D721Med (cell line): ENCODE results near the gene GAB2.

Source experiments
- DNase-seq: peaks from one replicate; pipeline ENCODE4 v3.0.0; 2011; ENCODE audit warnings: low spot score; ENCODE audit not compliant: insufficient read length
- FAIRE-seq: peaks from 2 replicates; lab custom pipeline; 2011; peaks lifted over from hg19 to GRCh38; lab: Jason Lieb, UNC
- CTCF ChIP-seq: IDR thresholded peaks from 2 replicates; pipeline ENCODE4 v1.5.1; 2012; ENCODE audit warnings: mild to moderate bottlenecking, control low read depth; ENCODE audit not compliant: insufficient read depth; ENCODE audit errors: missing control alignments

Gene GAB2

DNA sequence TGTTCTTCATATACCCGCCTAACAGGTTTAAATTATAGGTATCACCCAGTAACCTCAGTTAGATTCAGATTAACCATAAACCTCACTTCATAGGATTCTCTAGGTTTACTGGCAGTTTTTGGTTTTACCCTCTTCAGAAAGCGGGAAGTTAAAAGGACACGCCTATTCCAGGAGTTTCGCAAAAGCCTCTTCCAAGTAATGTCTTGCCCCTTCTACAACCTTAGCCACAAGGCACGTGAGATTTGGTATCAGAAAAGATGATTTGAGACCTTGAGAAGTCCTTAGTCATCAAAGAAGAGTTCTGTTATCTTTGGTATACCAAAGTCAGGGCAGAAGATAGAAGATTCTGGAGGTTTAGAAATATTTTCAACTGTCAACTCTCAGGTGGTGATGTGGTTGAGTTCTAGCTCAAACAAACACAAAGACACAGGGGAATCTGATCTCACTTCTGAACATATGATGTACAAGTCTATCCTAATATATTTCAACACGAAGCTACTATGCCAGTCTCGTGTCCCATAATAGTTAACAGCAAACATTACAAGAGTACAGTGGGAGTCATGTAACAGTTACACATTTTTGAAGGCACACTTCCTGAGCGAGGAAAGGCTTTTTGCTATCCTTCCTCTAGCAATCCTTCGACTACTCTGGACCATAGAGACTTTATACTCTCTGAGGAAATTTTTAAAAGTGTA lies 125.4 kb downstream of the GAB2 start:
- no peak for DNase-seq
- no peak for FAIRE-seq
- TF ChIP-seq CTCF: no peak

DNA sequence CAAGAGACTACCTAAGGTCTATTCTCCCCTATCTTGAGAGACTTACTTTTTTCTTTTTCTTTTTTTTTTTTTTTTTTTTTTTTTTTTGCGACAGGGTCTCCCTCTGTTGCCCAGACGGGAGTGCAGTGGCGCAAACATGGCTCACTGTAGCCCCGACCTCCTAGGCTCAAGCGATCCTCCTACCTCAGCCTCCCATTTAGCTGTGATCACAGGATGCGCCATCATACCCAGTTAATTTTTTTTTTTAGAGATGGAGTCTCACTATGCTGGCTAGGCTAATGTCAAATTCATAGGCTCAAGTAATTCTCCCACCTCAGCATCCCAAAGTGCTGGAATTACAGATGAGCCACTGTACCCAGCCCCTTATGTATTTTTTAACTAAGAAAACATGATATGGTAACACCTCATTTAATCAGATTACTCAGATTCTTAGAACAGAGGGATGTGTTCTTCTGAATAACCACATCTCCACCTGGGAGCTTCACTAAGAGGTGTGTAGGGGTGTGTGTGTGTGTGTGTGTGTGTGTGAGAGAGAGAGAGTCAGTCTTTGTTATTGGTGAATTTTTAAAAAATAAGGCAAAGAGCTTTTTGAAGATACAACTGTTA lies 126.0 kb downstream of the GAB2 start:
- FAIRE-seq: no peak
- no peak for DNase-seq
- no peak for TF ChIP-seq CTCF

DNA sequence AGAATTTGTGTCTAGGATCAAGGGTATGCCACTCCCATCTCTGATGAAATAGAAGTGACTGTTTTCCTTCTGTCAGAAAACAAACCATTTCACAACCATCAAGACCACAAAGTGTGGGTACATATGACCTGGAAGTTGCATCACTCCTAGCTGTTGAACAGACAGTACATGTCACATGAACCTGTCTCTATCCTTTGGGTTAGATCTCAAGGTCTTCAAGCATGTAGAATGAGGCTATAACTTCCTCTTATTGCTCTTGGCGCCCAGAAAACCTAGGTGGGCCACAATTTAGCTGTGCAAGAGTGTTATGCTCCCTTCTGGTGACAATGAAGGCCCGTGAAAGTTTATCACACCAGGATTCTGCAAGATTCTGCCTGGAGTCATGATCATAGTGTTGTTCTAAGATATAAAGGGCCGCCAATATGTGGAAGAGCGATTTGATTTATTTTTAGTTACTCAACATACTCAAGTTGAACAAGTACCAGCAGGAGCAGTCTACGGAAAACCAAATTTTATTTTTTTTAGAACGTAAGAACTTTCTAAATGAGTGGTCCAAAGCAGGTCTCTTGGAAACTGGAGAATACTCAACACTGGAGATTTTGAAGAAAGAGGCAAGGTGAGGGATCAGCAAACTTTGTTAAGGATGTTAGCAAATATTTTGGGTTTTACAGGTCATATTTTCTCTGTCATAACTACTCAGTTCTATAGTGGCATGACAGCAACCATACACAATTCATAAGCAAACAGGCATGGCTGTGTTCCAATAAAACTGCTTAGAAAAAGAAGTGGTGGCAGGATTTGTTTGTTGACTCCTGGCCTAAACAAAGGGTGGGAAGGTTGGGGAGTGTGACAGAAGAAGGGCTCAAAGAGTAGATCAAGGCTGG lies 127.1 kb downstream of the GAB2 start:
- no peak for DNase-seq
- TF ChIP-seq CTCF: no peak
- FAIRE-seq: no peak

DNA sequence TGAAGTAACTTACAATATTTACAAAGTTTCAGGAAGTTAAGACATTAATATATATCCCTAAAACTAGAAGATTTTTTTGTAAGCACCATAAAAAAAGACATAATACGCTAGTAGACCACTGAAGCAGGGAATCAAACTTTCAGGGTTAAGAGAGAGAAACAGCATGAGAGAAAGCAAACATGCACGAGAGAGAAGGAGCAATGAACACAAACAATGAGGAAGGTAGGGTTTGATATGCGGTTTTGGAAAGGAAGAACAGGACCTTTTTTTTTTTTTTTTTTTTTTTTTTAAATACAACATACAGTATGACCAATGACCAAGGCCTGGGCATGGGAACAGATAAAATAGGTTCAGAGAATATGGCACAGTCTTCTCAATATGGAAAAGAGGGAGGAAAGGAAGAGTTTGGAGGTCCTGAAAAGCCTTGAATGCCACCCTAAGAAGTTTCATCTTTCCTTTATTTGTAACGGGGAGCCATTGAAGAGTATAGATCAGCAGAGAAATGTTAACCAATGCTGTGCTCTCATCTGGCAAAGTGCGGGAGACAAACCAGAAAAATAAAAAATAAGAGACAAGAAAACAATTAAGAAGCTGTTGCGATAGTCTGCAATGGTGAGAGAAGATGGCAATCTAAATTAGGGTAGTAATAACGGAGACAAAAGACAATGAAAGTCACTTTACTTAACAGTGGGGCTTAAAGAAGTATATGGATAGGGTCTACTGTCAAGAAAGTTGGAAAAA lies 127.9 kb downstream of the GAB2 start:
- no peak for TF ChIP-seq CTCF
- no peak for DNase-seq
- FAIRE-seq: no peak

DNA sequence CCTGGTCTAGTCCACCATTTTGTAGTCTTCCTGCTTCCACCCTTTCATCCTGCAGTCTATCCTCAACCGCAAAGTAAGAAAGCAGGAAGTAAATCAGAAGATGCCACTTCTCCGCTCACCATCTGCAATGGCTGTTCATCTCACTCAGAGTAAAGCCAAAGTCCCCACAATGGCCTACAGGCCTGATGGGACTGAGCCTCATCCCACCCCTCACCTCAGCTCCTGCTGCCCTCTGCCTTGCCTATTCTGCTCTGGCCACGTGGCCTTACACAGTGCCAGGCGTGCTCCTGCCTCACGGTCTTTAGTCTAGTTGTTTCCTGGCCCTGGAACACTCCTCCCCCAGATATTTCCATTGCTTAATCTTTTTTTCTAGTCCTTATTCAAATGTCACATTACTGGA lies 133.4 kb downstream of the GAB2 start:
- no peak for TF ChIP-seq CTCF
- DNase-seq: no peak
- no peak for FAIRE-seq

DNA sequence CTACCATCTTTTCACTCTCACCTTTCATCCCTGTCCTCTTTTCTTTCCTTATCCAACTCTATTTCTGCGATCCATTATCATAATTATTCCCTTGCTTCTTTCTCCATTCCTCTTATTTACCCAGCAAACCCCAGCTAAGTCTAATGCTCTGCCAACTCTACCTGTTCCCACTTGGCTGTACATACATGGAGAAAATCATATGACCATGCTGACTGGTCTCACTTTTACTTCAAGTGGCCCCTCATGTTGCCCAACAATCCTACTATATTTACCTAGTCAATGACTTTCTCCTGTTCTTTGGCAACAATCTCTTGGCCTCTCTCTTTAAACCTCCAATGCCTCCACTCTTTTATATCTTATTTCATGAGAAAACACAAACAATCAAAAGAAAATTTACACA lies 134.8 kb downstream of the GAB2 start:
- DNase-seq (no peak), FAIRE-seq (no peak)
- TF ChIP-seq CTCF: no peak
